Nephron (organoid): ENCODE results near the gene CYBA.

Experiments used
- H3K27ac Mint-ChIP-seq, 3 experiments: 2 replicates each; pipeline ENCODE4 v1.8.0; 2020; ENCODE audit warnings: mixed read lengths in 3 of 3, mild to moderate bottlenecking in 2 of 3, moderate library complexity in 1 of 3
- H3K27me3 Mint-ChIP-seq: 2 replicates; pipeline ENCODE4 v1.8.0; 2021; ENCODE audit warnings: low read depth, mild to moderate bottlenecking, moderate library complexity, mixed read lengths
- H3K36me3 Mint-ChIP-seq: 2 replicates; pipeline ENCODE4 v1.8.0; 2020; ENCODE audit warnings: low read depth, mixed read lengths
- H3K4me1 Mint-ChIP-seq: 2 replicates; pipeline ENCODE4 v1.8.0; 2020; ENCODE audit warnings: mixed read lengths
- H3K4me3 Mint-ChIP-seq, 3 experiments: 2 replicates each; pipeline ENCODE4 v1.8.0; 2020; ENCODE audit warnings: mild to moderate bottlenecking in 3 of 3, mixed read lengths in 3 of 3, moderate library complexity in 2 of 3
- H3K9me3 Mint-ChIP-seq: 2 replicates; pipeline ENCODE4 v1.8.0; 2020; ENCODE audit warnings: mixed read lengths
- CTCF ChIP-seq, 3 experiments: fragments of 200-600 bp; sonication (generic); IDR thresholded peaks; one replicate each; pipeline ENCODE4 v1.5.0; 2021; ENCODE audit warnings: antibody characterized with exemption in 3 of 3; ENCODE audit not compliant: unreplicated experiment in 3 of 3

The CYBA gene

GRCh38 chr16:88624977-88625576, 25.8 kb downstream of the CYBA start:
- H3K27ac Mint-ChIP-seq, result no peak overlapping the region
- no peaks in the 10 kb centered on the region for H3K27me3 Mint-ChIP-seq
- H3K4me1 Mint-ChIP-seq, result no peaks in the 10 kb centered on the region
- H3K9me3 Mint-ChIP-seq, result no peaks in the 10 kb centered on the region
- H3K4me3 Mint-ChIP-seq, result no peak overlapping the region
- peaks cover 42% of the 10 kb centered on the region for H3K36me3 Mint-ChIP-seq
- TF ChIP-seq CTCF (IDR thresholded peaks at IDR 0.05; ENCODE audit: unreplicated experiment in 3 of 3), result no peak

DNA sequence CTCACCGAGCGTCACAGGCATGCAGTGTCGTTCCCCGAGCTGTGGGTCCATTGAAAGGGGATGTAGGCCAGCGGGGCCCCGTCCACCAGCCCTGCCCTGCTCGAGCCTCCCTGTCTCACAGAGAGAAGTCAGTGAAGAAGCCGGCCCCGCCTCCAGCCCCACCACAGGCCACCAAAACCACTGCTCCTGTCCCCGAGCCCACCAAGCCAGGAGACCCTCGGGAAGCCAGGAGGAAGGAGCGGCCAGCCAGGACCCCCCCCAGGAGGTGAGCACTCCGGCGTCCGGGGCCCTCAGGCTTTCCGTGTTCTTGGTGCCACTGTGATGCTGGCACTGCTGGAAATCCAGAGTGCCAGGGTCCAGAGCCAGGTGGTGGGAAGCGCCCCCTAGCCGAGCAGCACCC, 26.4 kb downstream of the CYBA start:
- Mint-ChIP-seq H3K36me3 (peaks cover 39% of the 10 kb centered on the region), H3K4me3 (no peak overlapping the region), H3K4me1 (no peaks in the 10 kb centered on the region), H3K9me3 (no peaks in the 10 kb centered on the region), H3K27ac (no peak overlapping the region), H3K27me3 (no peaks in the 10 kb centered on the region)
- TF ChIP-seq CTCF (IDR thresholded peaks at IDR 0.05; ENCODE audit: unreplicated experiment in 3 of 3), result no peak

GRCh38 chr16:88623858-88624257, 27.0 kb downstream of the CYBA start:
- TF ChIP-seq CTCF (IDR thresholded peaks at IDR 0.05; ENCODE audit: unreplicated experiment in 3 of 3), result no peak
- peaks cover 43% of the 10 kb centered on the region for H3K36me3 Mint-ChIP-seq

DNA sequence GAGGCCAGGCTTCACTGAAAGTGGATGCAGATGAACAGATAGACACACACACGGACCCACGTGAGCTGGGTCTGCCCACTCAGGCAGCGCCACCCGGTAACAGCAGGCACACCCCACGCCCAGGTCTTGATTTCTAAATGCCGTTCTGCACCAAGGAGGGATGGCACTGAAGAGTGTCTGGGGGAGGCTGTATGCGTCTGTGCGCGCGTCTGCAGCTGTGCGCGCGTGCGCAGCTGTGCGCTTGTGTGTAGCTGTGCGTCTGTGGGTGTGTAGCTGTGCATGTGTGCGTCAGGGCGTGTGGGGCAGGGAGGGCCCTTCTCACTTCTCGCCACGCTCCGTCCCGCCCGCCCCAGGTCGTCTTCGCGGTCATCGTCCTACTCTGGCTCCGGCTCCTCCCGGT, 28.0 kb downstream of the CYBA start:
- Mint-ChIP-seq H3K4me1 (no peaks in the 10 kb centered on the region), H3K27ac (no peak overlapping the region), H3K4me3 (no peak overlapping the region), H3K9me3 (no peaks in the 10 kb centered on the region), H3K36me3 (peaks cover 35% of the 10 kb centered on the region), H3K27me3 (no peaks in the 10 kb centered on the region)
- TF ChIP-seq CTCF (IDR thresholded peaks at IDR 0.05; ENCODE audit: unreplicated experiment in 3 of 3), result no peak

More at GRCh38 chr16:88623858-88624257, 27.0 kb downstream of the CYBA start:
- H3K27me3 Mint-ChIP-seq, result no peaks in the 10 kb centered on the region
- no peak overlapping the region for H3K27ac Mint-ChIP-seq
- no peaks in the 10 kb centered on the region for H3K9me3 Mint-ChIP-seq
- no peaks in the 10 kb centered on the region for H3K4me1 Mint-ChIP-seq
- H3K4me3 Mint-ChIP-seq, result no peak overlapping the region

- Mint-ChIP-seq H3K9me3 (no peaks in the 10 kb centered on the region), H3K36me3 (peaks cover 32% of the 10 kb centered on the region), H3K4me1 (no peaks in the 10 kb centered on the region), H3K27me3 (no peaks in the 10 kb centered on the region), H3K27ac (no peak overlapping the region), H3K4me3 (no peak overlapping the region)
- TF ChIP-seq CTCF (IDR thresholded peaks at IDR 0.05; ENCODE audit: unreplicated experiment in 3 of 3), result no peak
Observed at GRCh38 chr16:88622125-88622524, 28.7 kb downstream of the CYBA start.
